Mesothelial cell of epicardium (in vitro differentiated cells): ENCODE results near the gene TACC3. TPM values are rescaled to one million over a fixed set of nuclear protein-coding genes. Genes with fewer than 3 reads are reported as not detected.

Experiments used
- DNase-seq, 2 experiments: peaks; one replicate each; pipeline ENCODE4 v3.0.0; 2021; ENCODE audit warnings: low spot score in 2 of 2; ENCODE audit not compliant: unreplicated experiment in 2 of 2
- H3K27ac Mint-ChIP-seq: 2 replicates; pipeline ENCODE4 v1.8.0; 2021; ENCODE audit warnings: mixed read lengths
- H3K27me3 Mint-ChIP-seq: 2 replicates; pipeline ENCODE4 v1.8.0; 2021; ENCODE audit warnings: low read depth, mixed read lengths
- H3K36me3 Mint-ChIP-seq: 2 replicates; pipeline ENCODE4 v1.8.0; 2021; ENCODE audit warnings: mixed read lengths
- H3K4me1 Mint-ChIP-seq: 2 replicates; pipeline ENCODE4 v1.8.0; 2021; ENCODE audit warnings: mixed read lengths
- H3K4me3 Mint-ChIP-seq: 2 replicates; pipeline ENCODE4 v1.8.0; 2021; ENCODE audit warnings: mild to moderate bottlenecking, moderate library complexity, mixed read lengths
- H3K9me3 Mint-ChIP-seq: 2 replicates; pipeline ENCODE4 v1.8.0; 2021; ENCODE audit warnings: mixed read lengths
- total RNA-seq: library from RNA; stranded (reverse); gene quantifications from 3 replicates; pipeline ENCODE4 v1.2.1, GENCODE V29; 2021
- TF ChIP-seq, protein P1 (sequence below): fragments of 200-600 bp; sonication (generic); IDR thresholded peaks from one replicate; pipeline ENCODE4 v1.5.0; 2021; ENCODE audit warnings: antibody characterized with exemption; ENCODE audit not compliant: unreplicated experiment

The TACC3 gene
- total RNA-seq, 1 donor from 2014 or later, result 45.3 TPM

- Mint-ChIP-seq H3K27ac (no peak overlapping the region), H3K4me1 (no peaks in the 10 kb centered on the region), H3K9me3 (no peaks in the 10 kb centered on the region), H3K4me3 (no peak overlapping the region), H3K27me3 (peaks cover 2% of the 10 kb centered on the region), H3K36me3 (peaks cover 24% of the 10 kb centered on the region)
- DNase-seq, result no peak
- TF ChIP-seq, protein P1, sequence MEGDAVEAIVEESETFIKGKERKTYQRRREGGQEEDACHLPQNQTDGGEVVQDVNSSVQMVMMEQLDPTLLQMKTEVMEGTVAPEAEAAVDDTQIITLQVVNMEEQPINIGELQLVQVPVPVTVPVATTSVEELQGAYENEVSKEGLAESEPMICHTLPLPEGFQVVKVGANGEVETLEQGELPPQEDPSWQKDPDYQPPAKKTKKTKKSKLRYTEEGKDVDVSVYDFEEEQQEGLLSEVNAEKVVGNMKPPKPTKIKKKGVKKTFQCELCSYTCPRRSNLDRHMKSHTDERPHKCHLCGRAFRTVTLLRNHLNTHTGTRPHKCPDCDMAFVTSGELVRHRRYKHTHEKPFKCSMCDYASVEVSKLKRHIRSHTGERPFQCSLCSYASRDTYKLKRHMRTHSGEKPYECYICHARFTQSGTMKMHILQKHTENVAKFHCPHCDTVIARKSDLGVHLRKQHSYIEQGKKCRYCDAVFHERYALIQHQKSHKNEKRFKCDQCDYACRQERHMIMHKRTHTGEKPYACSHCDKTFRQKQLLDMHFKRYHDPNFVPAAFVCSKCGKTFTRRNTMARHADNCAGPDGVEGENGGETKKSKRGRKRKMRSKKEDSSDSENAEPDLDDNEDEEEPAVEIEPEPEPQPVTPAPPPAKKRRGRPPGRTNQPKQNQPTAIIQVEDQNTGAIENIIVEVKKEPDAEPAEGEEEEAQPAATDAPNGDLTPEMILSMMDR, result no peak
Observed at GRCh38 chr4:1745165-1745564, 23.8 kb downstream of the TACC3 start.

GRCh38 chr4:1745697-1746096 lies 24.4 kb downstream of the TACC3 start:
- peaks cover 2% of the 10 kb centered on the region for H3K27me3 Mint-ChIP-seq
- TF ChIP-seq, protein P1, result no peak
- no peak overlapping the region for H3K27ac Mint-ChIP-seq
- no peak for DNase-seq
- H3K36me3 Mint-ChIP-seq, result peaks cover 18% of the 10 kb centered on the region
- H3K4me3 Mint-ChIP-seq, result no peak overlapping the region
- no peaks in the 10 kb centered on the region for H3K4me1 Mint-ChIP-seq
- H3K9me3 Mint-ChIP-seq, result no peaks in the 10 kb centered on the region

GRCh38 chr4:1746265-1746691 lies 25.0 kb downstream of the TACC3 start:
- Mint-ChIP-seq H3K4me1 (no peaks in the 10 kb centered on the region), H3K27ac (no peak overlapping the region), H3K4me3 (no peak overlapping the region), H3K9me3 (no peaks in the 10 kb centered on the region), H3K36me3 (peaks cover 15% of the 10 kb centered on the region), H3K27me3 (peaks cover 2% of the 10 kb centered on the region)
- TF ChIP-seq, protein P1, result peak; percentile 93
- DNase-seq, result peak; percentile 79 to 93

- H3K36me3 Mint-ChIP-seq, result peaks cover 9% of the 10 kb centered on the region
- DNase-seq, result no peak
- H3K9me3 Mint-ChIP-seq, result no peaks in the 10 kb centered on the region
- TF ChIP-seq, protein P1, result no peak
- peaks cover 2% of the 10 kb centered on the region for H3K27me3 Mint-ChIP-seq
- no peaks in the 10 kb centered on the region for H3K4me1 Mint-ChIP-seq
- H3K4me3 Mint-ChIP-seq, result no peak overlapping the region
- no peak overlapping the region for H3K27ac Mint-ChIP-seq
Observed at GRCh38 chr4:1746919-1747602, 25.7 kb downstream of the TACC3 start.

- Mint-ChIP-seq H3K4me1 (no peaks in the 10 kb centered on the region), H3K4me3 (no peak overlapping the region), H3K27me3 (peaks cover 2% of the 10 kb centered on the region), H3K27ac (no peak overlapping the region), H3K9me3 (no peaks in the 10 kb centered on the region), H3K36me3 (peaks cover 9% of the 10 kb centered on the region)
- no peak for DNase-seq
- TF ChIP-seq, protein P1, result no peak
Observed at GRCh38 chr4:1747603-1747967, 26.3 kb downstream of the TACC3 start.
